Stimulated activated CD4-positive, alpha-beta T cell treated with anti-CD3 and anti-CD28 coated beads, Interleukin-2, amount 100 ng/mL, for 48 hours (primary cell): Measurements from ENCODE around the gene HMCN1.
"Not testable (repeated sequence)": the region's sequence is repeated elsewhere in the genome, so short reads cannot be mapped to it uniquely, and the experiment has no call there.

ENCODE experiments used
- DNase-seq, 2 donors: peaks; one replicate each; pipeline ENCODE4 v3.0.0-alpha.2; 2020

Gene HMCN1

GRCh38 chr1:186102547-186103148 is 368.5 kb downstream of the HMCN1 start:
- no peak for DNase-seq

GRCh38 chr1:186104459-186104858 is 370.3 kb downstream of the HMCN1 start:
- no peak for DNase-seq

GRCh38 chr1:186112280-186112679 is 378.1 kb downstream of the HMCN1 start:
- no peak for DNase-seq

- no peak for DNase-seq
Observed at GRCh38 chr1:186113461-186113860, 379.3 kb downstream of the HMCN1 start.

GRCh38 chr1:186118724-186119123 is 384.5 kb downstream of the HMCN1 start:
- no peak for DNase-seq

- DNase-seq, result no peak
Observed at GRCh38 chr1:186122837-186123236, 388.6 kb downstream of the HMCN1 start.

GRCh38 chr1:186125035-186125434 is 390.8 kb downstream of the HMCN1 start:
- no peak for DNase-seq

- DNase-seq, result no peak
Observed at GRCh38 chr1:186125511-186125910, 391.3 kb downstream of the HMCN1 start.

- no peak for DNase-seq
Observed at GRCh38 chr1:186129758-186130157, 395.6 kb downstream of the HMCN1 start.

GRCh38 chr1:186139115-186139514 is 404.9 kb downstream of the HMCN1 start:
- no peak for DNase-seq

GRCh38 chr1:186139701-186140100 is 405.5 kb downstream of the HMCN1 start:
- no peak for DNase-seq

- no peak for DNase-seq
Observed at GRCh38 chr1:186142159-186142558, 408.0 kb downstream of the HMCN1 start.

- no peak for DNase-seq
Observed at GRCh38 chr1:186142916-186143315, 408.7 kb downstream of the HMCN1 start.

- no peak for DNase-seq
Observed at GRCh38 chr1:186143481-186143880, 409.3 kb downstream of the HMCN1 start.

- DNase-seq, result no peak
Observed at GRCh38 chr1:186144505-186144904, 410.3 kb downstream of the HMCN1 start.

GRCh38 chr1:186146974-186147373 is 412.8 kb downstream of the HMCN1 start:
- DNase-seq, result no peak

GRCh38 chr1:186149591-186149990 is 415.4 kb downstream of the HMCN1 start:
- DNase-seq, result no peak

GRCh38 chr1:186152227-186152619 is 418.0 kb downstream of the HMCN1 start:
- DNase-seq, result no peak

GRCh38 chr1:186152620-186153239 is 418.5 kb downstream of the HMCN1 start:
- DNase-seq, result no peak

GRCh38 chr1:186154651-186155050 is 420.5 kb downstream of the HMCN1 start:
- DNase-seq, result no peak

- no peak for DNase-seq
Observed at GRCh38 chr1:186155594-186155993, 421.4 kb downstream of the HMCN1 start.

- DNase-seq, result not testable (repeated sequence)
Observed at GRCh38 chr1:186162895-186163294, 428.7 kb downstream of the HMCN1 start.

- no peak for DNase-seq
Observed at GRCh38 chr1:186164773-186165172, 430.6 kb downstream of the HMCN1 start.

GRCh38 chr1:186165303-186165702 is 431.1 kb downstream of the HMCN1 start:
- DNase-seq, result no peak

GRCh38 chr1:186167096-186167668 is 433.0 kb downstream of the HMCN1 start:
- DNase-seq, result no peak
